MCF 10A (cell line): Measurements from ENCODE around the gene LDLRAD4. TPM values are rescaled to one million over a fixed set of nuclear protein-coding genes. Genes with fewer than 3 reads are reported as not detected.

Experiments used
- BruUV-seq: library from RNA; stranded (reverse); fragments of 400-500 nt; replicated peaks from 2 replicates; lab custom pipeline; 2021; lab: Mats Ljungman, UMichigan
- CTCF ChIA-PET: fragments of 300-600 bp; sonication (Branson Sonifier 250); formaldehyde crosslinking; extraction: SDS; loops from one replicate; lab custom pipeline; 2021; ENCODE audit warnings: antibody characterized with exemption, inconsistent platforms; lab: Yijun Ruan, JAX
- POLR2A ChIA-PET: fragments of 300-600, 350-650 bp; sonication (Branson Sonifier 250); formaldehyde crosslinking; extraction: SDS; loops from one replicate; lab custom pipeline; 2020; ENCODE audit warnings: antibody characterized with exemption, inconsistent platforms; lab: Yijun Ruan, JAX
- DNase-seq: peaks from one replicate; pipeline ENCODE4 v3.0.0-alpha.2; 2018; ENCODE audit not compliant: unreplicated experiment
- H3K27ac Mint-ChIP-seq: one replicate; pipeline ENCODE4 v1.8.0; 2022; ENCODE audit warnings: mild to moderate bottlenecking, low read depth, mixed read lengths; ENCODE audit not compliant: unreplicated experiment
- H3K27me3 Mint-ChIP-seq: one replicate; pipeline ENCODE4 v1.8.0; 2022; ENCODE audit warnings: mixed read lengths; ENCODE audit not compliant: insufficient read depth, unreplicated experiment
- H3K36me3 Mint-ChIP-seq: one replicate; pipeline ENCODE4 v1.8.0; 2022; ENCODE audit warnings: mild to moderate bottlenecking, moderate library complexity, mixed read lengths; ENCODE audit not compliant: insufficient read depth, unreplicated experiment
- H3K4me1 Mint-ChIP-seq: one replicate; pipeline ENCODE4 v1.8.0; 2022; ENCODE audit warnings: mixed read lengths; ENCODE audit not compliant: insufficient read depth, unreplicated experiment
- H3K4me3 Mint-ChIP-seq: one replicate; pipeline ENCODE4 v1.8.0; 2022; ENCODE audit warnings: mild to moderate bottlenecking, moderate library complexity, mixed read lengths; ENCODE audit not compliant: unreplicated experiment
- H3K9me3 Mint-ChIP-seq: one replicate; pipeline ENCODE4 v1.8.0; 2022; ENCODE audit warnings: mixed read lengths; ENCODE audit not compliant: unreplicated experiment
- CTCF ChIP-seq: fragments of 200-600 bp; IDR thresholded peaks from one replicate; pipeline ENCODE4 v1.8.0; 2022; ENCODE audit warnings: antibody characterized with exemption, mild to moderate bottlenecking; ENCODE audit not compliant: unreplicated experiment
- intact Hi-C: fragments of 100-400 bp; cut with micrococcal nuclease; formaldehyde crosslinking; loops from 2 replicates; pipeline ENCODE4 v1.14.1; 2022
- total RNA-seq: library from RNA; stranded (reverse); gene quantifications from 2 replicates; pipeline ENCODE4 v1.2.3, GENCODE V29; 2022

Gene LDLRAD4
- total RNA-seq, 1 experiment from 2014 or later, result not detected

DNA sequence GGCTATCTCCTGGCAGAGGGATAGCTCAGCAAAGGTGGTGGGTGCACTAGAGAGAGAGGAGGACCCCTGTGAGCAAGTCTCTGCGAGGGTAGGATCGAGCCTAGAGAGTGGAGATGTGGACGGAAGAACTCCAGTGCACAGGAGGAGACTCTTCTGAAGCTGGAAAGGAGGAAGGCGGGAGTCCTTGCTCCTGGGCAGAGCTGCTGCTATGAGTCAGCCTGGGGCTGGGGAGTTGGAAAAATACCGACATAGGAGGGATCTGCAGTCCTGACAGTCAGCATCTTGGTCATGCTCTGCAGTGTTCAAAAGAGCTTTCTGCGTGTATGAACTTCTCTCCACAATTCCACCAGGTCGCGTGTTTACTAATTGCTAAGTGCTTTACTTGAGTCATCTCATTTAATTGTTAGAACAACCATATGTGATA is 233.8 kb downstream of the LDLRAD4 start:
- H3K27me3 Mint-ChIP-seq, result no peaks in the 10 kb centered on the region
- no peaks in the 10 kb centered on the region for H3K4me1 Mint-ChIP-seq
- H3K27ac Mint-ChIP-seq, result no peak overlapping the region
- H3K36me3 Mint-ChIP-seq, result no peaks in the 10 kb centered on the region
- no peak for TF ChIP-seq CTCF
- no TSS peak for BruUV-seq
- H3K4me3 Mint-ChIP-seq, result no peak overlapping the region
- intact Hi-C loops, result no loop called here
- CTCF ChIA-PET, result no interaction called here
- H3K9me3 Mint-ChIP-seq, result peaks cover 17% of the 10 kb centered on the region
- peak; percentile 2 for DNase-seq
- POLR2A ChIA-PET, result no interaction called here

DNA sequence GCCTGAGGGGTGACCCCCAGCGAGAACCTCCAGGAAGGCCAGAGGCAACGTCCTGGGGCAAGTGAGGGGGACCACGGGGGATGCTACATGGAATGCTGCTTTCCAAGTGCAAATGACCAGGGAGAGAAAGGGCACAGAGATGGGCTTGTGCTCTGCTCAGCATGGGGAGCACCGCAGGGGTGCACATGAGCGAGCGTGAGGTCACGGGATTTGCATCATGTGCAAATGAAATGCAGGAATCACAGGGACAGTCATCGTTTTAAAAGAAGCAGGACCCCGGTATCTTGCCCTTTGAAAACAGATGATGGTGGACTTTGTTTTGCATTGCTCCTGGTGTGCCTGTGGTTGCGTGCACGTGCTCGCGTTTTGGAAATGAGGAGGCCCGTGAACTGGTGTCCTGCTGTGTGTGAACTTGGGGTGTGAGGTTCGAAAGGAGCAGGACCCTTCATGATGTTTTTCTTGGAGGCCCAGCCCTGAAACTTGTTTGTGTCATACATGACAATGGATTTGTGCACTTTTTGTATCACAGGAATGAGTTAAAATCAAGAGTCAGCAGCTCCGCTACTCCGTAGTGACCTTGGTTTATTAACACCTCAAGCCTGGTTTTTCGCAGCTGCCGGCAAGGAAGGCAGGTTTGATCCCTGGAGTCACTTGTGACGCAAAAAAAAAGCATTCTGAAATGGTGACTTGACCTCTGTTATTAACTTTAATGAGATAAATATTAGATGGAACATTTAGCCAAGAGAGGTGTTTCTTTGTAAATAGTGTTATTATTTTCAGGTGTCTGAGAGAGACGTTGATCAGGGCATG is 234.5 kb downstream of the LDLRAD4 start:
- ChIA-PET CTCF (no interaction called here), POLR2A (no interaction called here)
- Mint-ChIP-seq H3K9me3 (peaks cover 17% of the 10 kb centered on the region), H3K4me1 (no peaks in the 10 kb centered on the region), H3K4me3 (no peak overlapping the region), H3K27ac (no peak overlapping the region), H3K27me3 (no peaks in the 10 kb centered on the region), H3K36me3 (no peaks in the 10 kb centered on the region)
- no peak for TF ChIP-seq CTCF
- intact Hi-C loops, result no loop called here
- BruUV-seq, result no TSS peak
- DNase-seq, result no peak

DNA sequence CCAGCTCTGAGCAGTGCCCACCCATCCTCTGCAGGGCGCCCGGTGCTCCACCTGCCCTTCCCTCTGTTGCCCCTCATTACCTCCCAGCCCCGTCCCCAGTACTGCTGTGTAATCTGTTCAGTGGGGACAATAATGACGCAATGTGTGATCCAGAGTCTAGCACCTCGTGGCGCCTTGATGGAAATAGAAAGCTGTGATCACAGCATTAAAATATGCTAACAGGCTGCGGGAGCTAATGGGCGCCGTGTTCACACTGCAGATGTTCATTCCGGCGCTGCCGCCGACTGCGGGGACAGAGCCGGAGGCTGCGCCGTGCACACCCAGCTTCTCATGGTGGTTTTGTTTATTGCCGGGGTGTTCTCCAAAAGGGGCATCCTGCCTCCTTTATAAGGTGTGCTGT is 235.2 kb downstream of the LDLRAD4 start:
- no peak for TF ChIP-seq CTCF
- ChIA-PET POLR2A (no interaction called here), CTCF (no interaction called here)
- DNase-seq, result no peak
- no peak overlapping the region for H3K4me3 Mint-ChIP-seq
- H3K27ac Mint-ChIP-seq, result no peak overlapping the region
- H3K27me3 Mint-ChIP-seq, result no peaks in the 10 kb centered on the region
- H3K4me1 Mint-ChIP-seq, result no peaks in the 10 kb centered on the region
- H3K36me3 Mint-ChIP-seq, result no peaks in the 10 kb centered on the region
- intact Hi-C loops, result no loop called here
- H3K9me3 Mint-ChIP-seq, result peaks cover 17% of the 10 kb centered on the region
- no TSS peak for BruUV-seq

GRCh38 chr18:13454363-13455150 is 236.0 kb downstream of the LDLRAD4 start:
- TF ChIP-seq CTCF, result no peak
- intact Hi-C loops, result no loop called here
- Mint-ChIP-seq H3K36me3 (peaks cover under 1% of the 10 kb centered on the region), H3K4me1 (no peaks in the 10 kb centered on the region), H3K27me3 (no peaks in the 10 kb centered on the region), H3K27ac (no peak overlapping the region), H3K4me3 (no peak overlapping the region), H3K9me3 (peaks cover 17% of the 10 kb centered on the region)
- ChIA-PET POLR2A (no interaction called here), CTCF (no interaction called here)
- no peak for DNase-seq
- BruUV-seq, result no TSS peak
